ENCODE results near the gene TSR3.

- TF ChIP-seq CTCF (IDR thresholded peaks at IDR 0.05; ENCODE audit: insufficient read depth, low read length, poor library complexity, severe bottlenecking) (no peak), EZH2phosphoT487 (conservative IDR thresholded peaks at IDR 0.05; ENCODE audit: low read length) (no peak)
These were observed 24.2 kb upstream of the TSR3 start for GRCh38 chr16:1375741-1376410.
